Amygdala (tissue), 56 donors: Measurements from ENCODE around the gene FBXO2.
"Not testable (repeated sequence)": the region's sequence is repeated elsewhere in the genome, so short reads cannot be mapped to it uniquely, and the experiment has no call there.

ENCODE experiments used
- DNase-seq, 56 donors: peaks; one replicate each; lab custom pipeline; 2025; lab: John Stamatoyannopoulos, UW

FBXO2 gene

GRCh38 chr1:11639372-11639771 lies 14.9 kb downstream of the FBXO2 start:
- no peak for DNase-seq

GRCh38 chr1:11638121-11638520 lies 16.1 kb downstream of the FBXO2 start:
- no peak for DNase-seq

- DNase-seq, result no peak
These were observed 19.6 kb downstream of the FBXO2 start for GRCh38 chr1:11634365-11635192.

- DNase-seq, result no peak
These were observed 24.8 kb downstream of the FBXO2 start for GRCh38 chr1:11629184-11630016.

- DNase-seq, result no peak
These were observed 25.5 kb downstream of the FBXO2 start for GRCh38 chr1:11628767-11629166.

GRCh38 chr1:11626551-11626950 lies 27.7 kb downstream of the FBXO2 start:
- no peak for DNase-seq

- DNase-seq, result no peak
These were observed 30.5 kb downstream of the FBXO2 start for GRCh38 chr1:11623702-11624101.

- no peak for DNase-seq
These were observed 31.8 kb downstream of the FBXO2 start for GRCh38 chr1:11622398-11622797.

GRCh38 chr1:11620924-11621323 lies 33.3 kb downstream of the FBXO2 start:
- no peak for DNase-seq

GRCh38 chr1:11620405-11620804 lies 33.8 kb downstream of the FBXO2 start:
- DNase-seq, result no peak

GRCh38 chr1:11617741-11618140 lies 36.5 kb downstream of the FBXO2 start:
- no peak for DNase-seq

- DNase-seq, result no peak
These were observed 36.9 kb downstream of the FBXO2 start for GRCh38 chr1:11617314-11617713.

- DNase-seq, result no peak
These were observed 37.5 kb downstream of the FBXO2 start for GRCh38 chr1:11616766-11617165.

- DNase-seq, result no peak
These were observed 39.1 kb downstream of the FBXO2 start for GRCh38 chr1:11615090-11615489.

GRCh38 chr1:11613347-11613746 lies 40.9 kb downstream of the FBXO2 start:
- no peak for DNase-seq

- DNase-seq, result no peak
These were observed 42.4 kb downstream of the FBXO2 start for GRCh38 chr1:11611638-11612327.

- no peak for DNase-seq
These were observed 43.5 kb downstream of the FBXO2 start for GRCh38 chr1:11610629-11611180.

- DNase-seq, result not testable (repeated sequence)
These were observed 44.9 kb downstream of the FBXO2 start for GRCh38 chr1:11609378-11609777.

GRCh38 chr1:11608596-11609130 lies 45.6 kb downstream of the FBXO2 start:
- DNase-seq, result not testable (repeated sequence)

- DNase-seq, result no peak
These were observed 47.5 kb downstream of the FBXO2 start for GRCh38 chr1:11606775-11607174.

- DNase-seq, result no peak
These were observed 51.2 kb downstream of the FBXO2 start for GRCh38 chr1:11602981-11603380.
